Fibroblast of peridontal ligament (primary cell): ENCODE measurements around the gene PIM3.

Experiments used
- DNase-seq: peaks from one replicate; pipeline ENCODE4 v3.0.0-alpha.2; 2010; ENCODE audit errors: extremely low read depth

The PIM3 gene

DNA sequence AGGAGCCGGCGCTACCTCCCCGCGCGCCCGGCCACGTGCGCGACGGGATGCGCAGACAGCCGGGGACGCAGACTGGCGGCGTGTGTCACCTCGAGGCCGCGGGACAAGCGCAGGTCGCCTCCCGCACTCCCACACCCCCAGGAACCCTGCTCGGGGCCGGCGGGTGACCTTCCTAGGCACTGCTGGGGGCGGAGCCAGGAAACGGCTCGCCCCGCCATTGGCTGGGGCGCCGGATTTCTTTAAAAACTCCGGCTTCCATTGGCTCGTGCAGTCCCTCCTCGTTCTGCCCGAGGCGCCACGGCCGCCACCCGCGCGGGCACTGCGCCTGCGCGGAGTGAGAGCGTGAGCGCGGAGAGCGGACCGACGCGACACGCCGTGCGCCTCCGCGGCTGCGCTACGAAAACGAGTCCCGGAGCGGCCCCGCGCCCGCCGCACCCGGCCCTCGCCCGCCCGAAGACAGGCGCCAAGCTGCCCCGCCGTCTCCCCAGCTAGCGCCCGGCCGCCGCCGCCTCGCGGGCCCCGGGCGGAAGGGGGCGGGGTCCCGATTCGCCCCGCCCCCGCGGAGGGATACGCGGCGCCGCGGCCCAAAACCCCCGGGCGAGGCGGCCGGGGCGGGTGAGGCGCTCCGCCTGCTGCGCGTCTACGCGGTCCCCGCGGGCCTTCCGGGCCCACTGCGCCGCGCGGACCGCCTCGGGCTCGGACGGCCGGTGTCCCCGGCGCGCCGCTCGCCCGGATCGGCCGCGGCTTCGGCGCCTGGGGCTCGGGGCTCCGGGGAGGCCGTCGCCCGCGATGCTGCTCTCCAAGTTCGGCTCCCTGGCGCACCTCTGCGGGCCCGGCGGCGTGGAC lies at the start of gene PIM3:
TSS of gene PIM3 (plus strand) at position 614 of the 846 bp plus-strand sequence. CDS start at position 790, 176 bp downstream.
- DNase-seq: peak; percentile 92

DNA sequence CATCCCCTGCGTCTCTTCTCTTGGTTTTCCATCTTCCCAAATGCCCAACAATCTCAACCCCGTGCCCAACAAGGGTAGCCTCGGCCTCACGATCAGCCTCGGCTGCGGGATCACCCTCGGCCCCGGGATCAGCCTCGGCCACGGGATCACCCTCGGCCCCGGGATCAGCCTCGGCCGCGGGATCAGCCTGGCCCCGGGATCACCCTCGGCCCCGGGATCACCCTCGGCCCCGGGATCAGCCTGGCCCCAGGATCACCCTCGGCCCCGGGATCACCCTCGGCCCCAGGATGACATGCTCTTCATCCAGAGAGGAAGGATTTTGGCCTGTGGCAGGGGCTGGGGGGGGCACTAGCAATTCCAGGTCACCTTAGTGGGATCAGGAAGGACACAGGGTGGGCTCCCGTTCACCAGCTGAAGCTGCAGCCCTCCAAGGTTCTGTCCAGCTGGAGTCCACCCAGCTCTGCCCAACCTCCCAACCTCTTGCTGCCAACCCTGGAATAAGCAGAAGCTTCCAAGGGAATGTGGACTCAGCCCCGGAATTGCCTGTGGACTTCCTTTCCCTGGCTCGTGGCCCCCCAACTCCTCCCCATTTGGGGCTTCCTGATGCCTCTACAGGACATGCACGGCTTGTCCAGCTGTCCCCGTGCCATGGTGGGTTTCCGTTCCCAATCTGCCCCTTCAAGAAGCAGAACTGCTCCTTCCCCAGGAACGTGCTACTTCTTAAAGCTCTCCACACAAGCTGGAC lies 48.5 kb upstream of the PIM3 start:
- no peak for DNase-seq

DNA sequence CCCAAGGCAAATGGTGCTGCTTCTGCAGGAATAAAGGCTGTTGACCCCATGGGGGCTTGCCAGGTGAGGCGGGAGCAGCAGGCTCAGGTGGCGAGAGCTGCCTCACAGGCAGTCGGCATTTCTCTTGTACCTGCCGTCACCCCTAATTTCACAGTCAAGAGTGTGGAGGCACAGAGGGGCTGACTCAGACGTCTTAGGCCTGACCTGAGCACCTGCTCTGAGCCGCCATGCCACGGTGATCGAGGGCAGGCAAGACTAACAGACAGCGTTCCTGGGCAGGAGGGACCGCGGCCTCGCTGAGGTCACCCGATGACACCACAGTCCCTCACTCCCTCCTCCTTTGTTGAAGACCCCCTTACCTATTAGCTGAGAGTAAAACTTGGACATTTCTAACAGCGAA lies 47.5 kb upstream of the PIM3 start:
- DNase-seq: no peak

DNA sequence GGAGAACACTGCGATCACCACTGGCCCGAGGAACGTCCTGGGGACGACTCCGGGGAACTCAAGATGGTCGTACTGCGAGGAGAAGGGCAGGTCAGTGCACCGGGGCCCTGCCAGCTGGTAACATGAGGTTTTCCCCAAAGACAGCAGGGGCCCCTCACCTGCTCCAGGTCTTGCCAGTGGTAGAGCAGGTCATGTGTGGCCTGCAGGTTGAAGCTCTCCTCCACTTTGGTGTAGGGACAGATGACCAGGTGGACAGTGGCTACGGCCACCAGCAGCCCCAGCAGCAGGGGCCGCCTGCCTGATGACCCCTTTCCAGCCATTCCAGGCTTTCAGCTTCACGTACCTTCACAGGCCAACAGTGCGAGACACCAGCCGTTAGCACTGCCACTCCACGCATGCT lies 47.1 kb upstream of the PIM3 start:
- DNase-seq: no peak

DNA sequence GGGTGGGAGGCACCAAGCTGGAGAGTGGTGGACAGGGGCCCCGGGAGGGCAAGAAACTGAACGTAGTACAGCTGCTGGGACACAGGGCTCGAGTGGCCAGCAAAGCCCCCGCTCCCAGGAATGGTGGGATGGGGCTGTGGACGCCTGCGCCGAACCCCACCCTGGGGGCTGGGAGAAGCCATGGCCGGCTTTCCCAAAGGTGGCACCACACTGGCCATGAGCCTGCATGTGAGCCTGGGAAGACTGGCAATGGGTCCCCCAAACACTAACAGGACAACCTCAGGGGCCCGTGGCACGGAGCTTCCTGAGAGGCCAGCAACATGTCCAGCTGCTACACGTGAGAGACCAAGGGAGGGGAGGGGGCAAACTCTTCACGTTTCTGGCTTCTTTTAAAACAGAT lies 46.3 kb upstream of the PIM3 start:
- no peak for DNase-seq

DNA sequence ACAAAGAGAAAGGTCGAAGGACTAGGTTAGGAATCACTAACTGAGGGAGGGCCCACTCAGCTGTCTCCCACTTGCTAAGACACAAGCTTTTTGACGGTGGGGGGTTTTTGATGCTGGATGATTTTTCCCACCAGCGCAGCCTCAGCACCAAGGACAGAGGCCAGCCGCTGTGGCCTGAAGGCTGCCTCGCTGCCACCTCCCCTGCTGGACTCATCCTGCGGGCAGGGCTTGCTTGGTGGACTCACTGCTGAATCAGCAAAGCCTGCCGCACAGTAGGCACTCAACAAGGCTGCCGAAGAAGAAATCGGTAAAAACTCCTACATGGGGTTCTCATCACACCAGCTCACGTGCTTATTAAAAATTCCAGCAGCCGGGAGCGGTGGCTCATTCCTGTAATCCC lies 45.0 kb upstream of the PIM3 start:
- DNase-seq: no peak

DNA sequence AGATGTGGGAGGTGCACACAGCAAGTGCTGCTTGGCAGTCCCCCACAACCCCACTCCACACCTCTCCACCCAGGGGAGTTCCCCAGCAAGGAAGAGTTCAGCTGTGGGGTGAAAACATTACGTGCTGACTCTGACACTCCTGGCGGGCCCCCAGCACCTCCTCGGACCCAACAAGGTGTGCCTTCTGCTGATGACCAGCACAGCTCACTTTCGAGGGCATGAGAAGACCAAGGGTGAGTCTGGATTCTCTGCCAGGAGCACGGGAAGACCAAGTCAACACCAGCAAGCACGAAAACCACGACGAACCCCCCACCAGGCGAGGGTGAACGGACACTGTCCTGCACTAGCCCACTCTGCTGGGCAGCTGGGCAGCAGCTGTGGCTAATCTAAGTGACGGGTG lies 43.7 kb upstream of the PIM3 start:
- no peak for DNase-seq

DNA sequence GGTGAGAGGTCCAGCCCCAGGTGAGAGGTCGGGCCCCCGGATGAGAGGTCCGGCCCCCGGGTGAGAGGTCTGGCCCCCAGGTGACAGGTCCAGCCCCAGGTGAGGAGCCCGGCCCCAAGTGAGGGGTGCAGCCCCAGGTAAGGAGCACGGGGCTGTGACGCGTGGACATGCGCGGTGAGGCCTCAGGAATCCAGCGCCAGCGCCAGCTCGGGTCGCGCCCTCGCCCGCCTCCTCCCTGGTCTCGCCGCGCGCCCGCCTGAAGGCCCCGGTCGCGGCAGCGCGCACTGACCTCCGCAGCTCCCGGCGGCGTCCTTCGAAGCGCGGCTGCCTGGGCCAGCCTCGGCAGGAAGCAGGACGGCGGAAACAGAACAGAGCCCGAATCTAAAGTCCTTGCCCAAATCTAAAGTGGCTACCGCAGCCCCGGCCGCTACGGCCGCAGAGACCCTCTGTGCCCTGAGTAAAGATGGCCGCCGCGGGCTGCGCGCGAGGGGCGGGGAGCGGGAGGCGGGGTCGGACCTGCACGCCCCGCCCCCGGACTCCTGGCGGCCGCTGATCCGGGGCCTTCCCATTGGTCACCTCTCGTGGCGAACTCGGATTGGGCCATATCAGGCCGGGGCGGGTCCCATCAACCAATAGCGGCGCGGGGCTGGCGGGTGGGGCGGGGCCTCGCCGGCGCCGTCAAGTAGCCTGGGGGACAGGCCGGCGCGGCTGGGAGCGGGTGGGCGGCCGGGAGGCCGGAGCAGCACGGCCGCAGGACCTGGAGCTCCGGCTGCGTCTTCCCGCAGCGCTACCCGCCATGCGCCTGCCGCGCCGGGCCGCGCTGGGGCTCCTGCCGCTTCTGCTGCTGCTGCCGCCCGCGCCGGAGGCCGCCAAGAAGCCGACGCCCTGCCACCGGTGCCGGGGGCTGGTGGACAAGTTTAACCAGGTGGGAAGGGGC lies 42.3 kb upstream of the PIM3 start, which contains the start of the genes ALG12 and CRELD2:
TSS of gene ALG12 (minus strand) at position 465 of the 937 bp plus-strand sequence. CDS start 4,673 bp downstream, outside the sequence.
TSS of gene CRELD2 (plus strand) at position 661 of the 937 bp plus-strand sequence. CDS start at position 797, 136 bp downstream.
- DNase-seq: peak; percentile 92

DNA sequence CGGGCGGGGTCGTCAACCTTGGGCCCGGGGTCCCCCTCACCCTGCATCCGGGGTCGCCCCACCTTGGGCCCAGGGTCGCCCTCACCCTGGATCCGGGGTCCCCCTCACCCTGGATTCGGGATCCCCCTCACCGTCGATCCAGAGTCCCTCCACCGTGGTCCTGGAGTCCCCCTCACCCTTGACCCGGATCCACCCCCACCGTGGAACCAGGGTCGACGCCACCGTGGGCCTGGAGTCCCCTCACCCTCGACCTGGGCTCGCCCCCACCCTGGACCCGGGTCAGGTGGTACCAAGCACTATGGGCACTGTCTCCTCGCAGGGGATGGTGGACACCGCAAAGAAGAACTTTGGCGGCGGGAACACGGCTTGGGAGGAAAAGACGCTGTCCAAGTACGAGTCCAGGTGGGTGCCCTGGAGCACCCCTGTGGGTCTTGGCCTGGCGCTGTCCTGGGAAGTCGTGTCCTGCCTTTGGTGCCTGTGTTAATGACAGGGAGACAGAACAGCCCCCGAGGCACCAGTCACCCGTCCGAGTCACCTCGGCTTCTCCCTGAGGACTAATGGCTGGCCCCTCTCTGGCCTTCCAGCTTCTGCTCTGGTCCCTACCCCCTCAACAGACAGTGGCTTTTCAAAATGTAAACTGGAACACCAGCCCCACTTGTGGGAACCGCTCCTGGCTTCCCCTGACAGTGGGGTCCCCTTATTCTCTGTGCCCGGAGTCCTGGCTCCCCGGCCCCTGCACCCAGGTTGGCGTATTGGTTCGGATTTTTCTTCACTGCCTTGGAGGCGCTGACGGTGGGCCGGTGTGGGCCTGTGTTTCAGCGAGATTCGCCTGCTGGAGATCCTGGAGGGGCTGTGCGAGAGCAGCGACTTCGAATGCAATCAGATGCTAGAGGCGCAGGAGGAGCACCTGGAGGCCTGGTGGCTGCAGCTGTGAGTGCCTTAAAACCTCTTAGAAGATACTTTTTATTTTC lies 41.4 kb upstream of the PIM3 start:
- no peak for DNase-seq

DNA sequence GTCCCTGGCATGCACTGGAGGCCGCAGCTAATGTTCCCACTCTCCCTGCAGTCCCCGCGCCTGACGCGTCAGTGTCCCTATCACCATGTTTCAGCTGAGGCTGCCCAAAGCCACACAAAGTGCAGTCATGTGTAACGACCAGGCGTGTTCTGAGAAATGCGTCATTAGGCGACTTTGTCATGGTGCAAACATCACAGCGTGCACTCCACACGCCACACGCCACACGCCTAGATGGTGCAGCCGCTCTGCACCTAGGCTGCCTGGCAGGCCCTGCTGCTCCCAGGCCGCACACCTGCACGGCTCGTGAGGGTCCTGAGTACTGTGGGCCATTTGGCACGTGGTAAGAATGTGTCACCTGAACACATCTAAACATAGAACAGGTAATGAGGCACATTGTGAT lies 39.7 kb upstream of the PIM3 start:
- no peak for DNase-seq

DNA sequence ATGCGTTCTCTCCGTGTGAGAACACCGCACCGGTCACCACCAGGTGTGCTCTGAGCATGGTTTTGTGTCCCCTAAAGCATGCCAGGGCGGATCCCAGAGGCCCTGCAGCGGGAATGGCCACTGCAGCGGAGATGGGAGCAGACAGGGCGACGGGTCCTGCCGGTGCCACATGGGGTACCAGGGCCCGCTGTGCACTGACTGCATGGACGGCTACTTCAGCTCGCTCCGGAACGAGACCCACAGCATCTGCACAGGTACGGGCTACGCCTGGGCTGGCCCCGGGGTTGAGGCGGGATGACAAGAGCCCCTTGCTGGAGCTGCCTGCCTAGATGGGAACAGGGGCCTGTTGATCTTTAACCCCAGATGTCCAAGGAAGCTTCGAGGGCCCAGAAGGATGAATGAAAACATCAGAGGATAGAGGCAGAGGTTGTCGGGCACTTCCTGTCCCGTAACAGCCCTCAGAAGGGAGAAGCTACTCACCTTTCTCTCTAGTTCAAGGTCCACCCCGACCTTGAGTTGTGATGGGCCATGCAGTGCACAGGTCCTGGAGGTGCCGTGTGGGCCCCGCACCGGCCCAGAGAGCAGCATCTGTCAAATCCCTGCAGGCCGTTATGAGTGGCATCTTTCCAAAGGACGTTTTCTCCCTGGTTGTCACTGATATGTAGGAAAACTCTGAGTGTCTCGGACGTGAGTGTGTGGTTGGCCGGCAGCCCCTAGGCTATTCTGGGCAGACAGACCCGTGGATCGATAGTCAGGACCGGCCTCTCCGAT lies 38.9 kb upstream of the PIM3 start:
- DNase-seq: no peak

DNA sequence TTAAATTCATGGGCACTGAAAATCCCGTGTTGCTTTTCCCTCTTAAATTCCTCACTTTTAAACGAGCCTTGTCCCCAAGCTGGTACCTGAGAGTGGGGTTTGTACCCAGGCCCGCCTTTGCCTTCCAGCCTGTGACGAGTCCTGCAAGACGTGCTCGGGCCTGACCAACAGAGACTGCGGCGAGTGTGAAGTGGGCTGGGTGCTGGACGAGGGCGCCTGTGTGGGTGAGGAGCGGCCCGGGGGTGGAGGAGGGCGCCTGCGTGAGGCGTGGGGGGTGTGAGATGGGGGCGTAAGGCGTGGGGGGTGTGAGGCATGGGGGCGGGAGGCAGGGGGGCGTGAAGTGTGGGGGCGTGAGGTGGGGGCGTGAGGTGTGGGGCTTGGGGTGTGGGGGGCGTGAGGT lies 38.1 kb upstream of the PIM3 start:
- DNase-seq: no peak

DNA sequence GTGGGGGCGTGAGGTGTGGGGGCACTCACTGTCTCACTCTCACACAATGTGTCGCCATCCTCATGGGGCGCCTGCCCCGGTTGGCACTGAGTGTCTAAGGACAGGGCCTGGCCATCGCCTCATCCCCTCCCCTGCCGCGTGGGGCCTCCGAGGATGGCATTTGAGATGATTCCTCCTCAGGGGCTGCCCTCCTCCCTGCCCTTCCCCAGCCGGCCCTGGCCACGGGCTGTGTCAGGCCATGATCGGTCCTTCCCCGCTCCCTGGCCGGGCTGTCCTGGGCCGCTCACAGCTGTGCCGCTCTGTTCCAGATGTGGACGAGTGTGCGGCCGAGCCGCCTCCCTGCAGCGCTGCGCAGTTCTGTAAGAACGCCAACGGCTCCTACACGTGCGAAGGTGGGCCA lies 37.6 kb upstream of the PIM3 start:
- DNase-seq: no peak

DNA sequence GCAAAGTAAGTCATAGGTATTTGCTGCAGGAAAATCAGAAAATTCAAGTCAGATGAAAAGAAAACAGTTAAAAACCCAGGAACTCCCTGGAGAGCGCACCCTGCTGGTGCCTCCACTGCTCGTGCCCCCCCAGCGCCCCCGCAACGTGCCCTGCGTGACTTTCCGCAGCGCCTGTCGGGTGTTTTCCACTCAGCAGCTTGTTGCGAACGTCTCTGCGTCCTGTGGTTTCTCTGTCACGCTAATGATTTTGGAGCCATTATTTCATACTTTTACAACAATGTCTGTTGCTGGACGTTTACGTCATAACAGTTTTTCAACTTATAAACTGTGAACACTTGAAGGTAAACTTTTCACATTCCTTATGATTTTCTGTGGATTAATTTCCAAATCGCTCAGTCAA lies 37.1 kb upstream of the PIM3 start:
- no peak for DNase-seq

DNA sequence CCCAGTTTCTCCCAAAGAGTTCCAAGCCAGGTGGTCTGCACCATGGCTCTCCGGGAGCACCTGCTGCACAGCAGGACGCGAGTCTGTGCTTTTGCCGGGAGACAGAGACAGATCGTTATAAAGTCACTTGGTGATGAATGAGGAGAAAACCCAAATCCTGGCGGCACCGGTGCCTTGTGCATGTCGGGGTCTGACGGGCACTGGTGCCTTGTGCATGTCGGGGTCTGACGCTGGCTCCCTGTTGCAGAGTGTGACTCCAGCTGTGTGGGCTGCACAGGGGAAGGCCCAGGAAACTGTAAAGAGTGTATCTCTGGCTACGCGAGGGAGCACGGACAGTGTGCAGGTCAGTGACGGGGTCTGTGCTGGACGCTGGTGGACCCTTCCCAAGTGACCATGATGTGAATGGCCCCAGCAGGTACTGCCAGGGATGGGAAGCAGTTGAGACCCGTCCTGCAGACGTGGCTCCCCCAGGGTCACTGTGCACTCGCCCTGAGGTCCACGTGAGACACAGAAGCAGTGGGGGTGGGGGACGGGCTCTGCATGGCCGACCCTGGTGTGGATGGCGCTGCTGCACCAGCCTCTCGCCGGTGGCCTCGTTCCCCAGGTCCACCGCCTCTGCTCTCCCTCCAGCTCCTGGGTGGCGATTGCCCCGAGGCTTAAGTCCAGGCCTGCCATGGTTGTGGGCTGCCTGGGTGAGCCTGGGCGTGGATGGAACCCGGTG lies 36.3 kb upstream of the PIM3 start:
- DNase-seq: no peak

DNA sequence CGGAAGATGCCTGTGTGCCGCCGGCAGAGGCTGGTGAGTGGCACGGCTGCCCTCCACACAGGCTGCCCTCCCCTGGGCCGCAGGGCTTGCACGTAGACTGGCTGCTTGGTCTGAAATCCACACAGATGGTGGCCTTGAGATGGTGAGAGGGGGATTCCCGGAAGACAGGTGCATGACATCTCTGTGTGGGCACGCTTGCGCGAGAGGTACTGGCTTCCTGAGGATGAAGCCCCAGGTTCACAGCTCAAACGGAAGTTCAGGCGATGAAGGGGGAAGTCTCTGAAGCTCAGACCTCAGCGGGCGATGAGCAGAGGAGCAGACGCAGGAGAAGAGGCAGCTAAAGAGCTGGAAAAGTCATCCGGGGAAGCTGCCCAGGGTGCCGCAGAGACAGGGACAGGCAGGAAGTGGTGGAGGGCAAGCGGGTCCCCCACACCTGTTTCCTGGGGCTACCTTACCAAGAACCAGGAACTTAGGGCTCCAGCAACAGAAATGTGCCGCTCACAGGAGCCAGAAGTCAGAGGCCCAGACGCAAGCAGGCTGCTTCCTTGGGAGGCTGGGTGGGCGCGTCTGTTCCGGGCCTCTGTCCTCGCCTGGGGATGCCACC lies 34.9 kb upstream of the PIM3 start:
- DNase-seq: no peak

DNA sequence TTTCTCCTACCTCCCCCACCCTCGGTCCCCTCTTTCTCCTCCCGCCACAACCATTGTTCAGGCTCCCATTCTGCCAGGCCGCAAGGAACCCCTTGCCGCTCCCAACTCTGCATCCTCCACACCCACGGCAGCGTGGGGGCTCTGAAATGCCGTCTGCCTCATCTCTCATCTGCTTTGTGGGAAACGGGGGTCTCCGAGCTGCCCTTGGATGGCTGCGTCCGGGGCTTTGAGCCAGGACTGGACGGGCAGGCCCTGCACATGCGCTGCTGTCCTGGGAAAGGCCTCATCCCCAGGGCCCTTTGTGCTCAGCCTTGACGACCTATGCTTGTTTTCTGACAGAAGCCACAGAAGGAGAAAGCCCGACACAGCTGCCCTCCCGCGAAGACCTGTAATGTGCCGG lies 33.7 kb upstream of the PIM3 start:
- DNase-seq: no peak

DNA sequence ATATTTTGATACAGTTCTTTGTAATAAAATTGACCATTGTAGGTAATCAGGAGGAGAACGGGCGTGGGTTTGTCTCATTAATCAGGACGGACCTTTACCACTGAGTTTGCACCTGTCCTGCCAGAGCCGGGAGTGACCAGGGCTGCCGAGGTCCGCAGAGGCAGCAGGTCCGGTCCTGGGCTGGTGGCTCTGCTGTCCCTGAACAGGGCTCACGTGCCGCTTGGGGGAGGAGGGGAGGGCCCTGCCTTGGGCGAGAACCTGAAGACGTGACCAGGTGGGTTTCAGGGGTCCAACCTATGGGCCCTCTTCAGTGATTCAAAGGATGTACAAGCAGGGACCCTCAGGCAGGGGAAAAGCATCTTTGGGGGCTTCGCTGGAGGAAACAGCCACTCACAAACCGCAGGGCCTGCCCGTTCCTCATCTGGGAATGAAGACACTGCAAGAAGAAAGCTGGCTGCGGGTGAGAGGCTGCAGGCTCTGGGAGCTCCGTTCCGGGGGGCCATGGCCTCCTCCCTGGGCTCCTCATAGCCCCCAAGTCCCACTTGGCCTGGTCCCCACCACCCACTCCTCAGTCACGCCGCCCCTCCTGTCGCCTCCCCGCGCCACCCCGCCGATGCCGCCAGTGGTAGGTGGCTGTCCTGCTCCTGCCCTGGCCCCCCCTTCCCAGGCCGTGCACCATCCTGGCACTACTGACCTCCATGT lies 32.9 kb upstream of the PIM3 start:
- no peak for DNase-seq
